Fibroblast of lung (primary cell): Measurements from ENCODE around the gene CPT1C. TPM values are rescaled to one million over a fixed set of nuclear protein-coding genes. Genes with fewer than 3 reads are reported as not detected.
A peak's percentile ranks its signal among the peaks of the same experiment; 100 is the strongest.

ENCODE experiments used
- DNase-seq, 2 donors: peaks; one replicate each; pipeline versions ENCODE4 v3.0.0 to v3.0.0-alpha.2; 2010; ENCODE audit warnings: low read depth in 2 of 2
- H2AFZ ChIP-seq: 2 replicates; pipeline ENCODE4 v1.5.1; 2012; ENCODE audit warnings: low read length, control low read depth, inconsistent platforms
- H3K27ac ChIP-seq: 2 replicates; pipeline ENCODE4 v1.5.1; 2011; ENCODE audit warnings: low read length, control low read depth; ENCODE audit not compliant: insufficient read depth
- H3K27me3 ChIP-seq: 2 replicates; pipeline ENCODE4 v1.5.1; 2011; ENCODE audit warnings: mild to moderate bottlenecking, low read length; ENCODE audit not compliant: control insufficient read depth, insufficient read depth
- H3K36me3 ChIP-seq: 2 replicates; pipeline ENCODE4 v1.5.1; 2011; ENCODE audit warnings: low read length; ENCODE audit not compliant: control insufficient read depth, insufficient read depth
- H3K4me1 ChIP-seq: 2 replicates; pipeline ENCODE4 v1.5.1; 2011; ENCODE audit warnings: low read length; ENCODE audit not compliant: control insufficient read depth, insufficient read depth; ENCODE audit errors: extremely low read depth
- H3K4me2 ChIP-seq: 2 replicates; pipeline ENCODE4 v1.5.1; 2011; ENCODE audit warnings: low read length, control low read depth; ENCODE audit not compliant: insufficient read depth; ENCODE audit errors: extremely low read depth
- H3K4me3 ChIP-seq, 4 experiments: fragments of 200-600 bp in 1 of 4; sonication (generic) in 1 of 4; replicated peaks in 1 of 4; 2 replicates each; pipeline ENCODE4 v1.5.1; 2011 to 2016; ENCODE audit warnings: low read length in 4 of 4, low read depth in 3 of 4, mild to moderate bottlenecking in 3 of 4, control low read depth in 2 of 4, inconsistent platforms in 1 of 4, mixed read lengths in 1 of 4; ENCODE audit not compliant: insufficient read depth in 1 of 4; ENCODE audit errors: control extremely low read depth in 1 of 4
- H3K79me2 ChIP-seq: 2 replicates; pipeline ENCODE4 v1.5.1; 2012; ENCODE audit warnings: mild to moderate bottlenecking, low read length, inconsistent platforms; ENCODE audit not compliant: control insufficient read depth, insufficient read depth
- H3K9ac ChIP-seq: 2 replicates; pipeline ENCODE4 v1.5.1; 2011; ENCODE audit warnings: mild to moderate bottlenecking, low read length, control low read depth; ENCODE audit not compliant: insufficient read depth
- H3K9me3 ChIP-seq: 2 replicates; pipeline ENCODE4 v1.5.1; 2012; ENCODE audit warnings: low read depth, low read length; ENCODE audit not compliant: control insufficient read depth, insufficient read depth
- H4K20me1 ChIP-seq: 2 replicates; pipeline ENCODE4 v1.5.1; 2011; ENCODE audit warnings: low read length; ENCODE audit not compliant: control insufficient read depth, insufficient read depth; ENCODE audit errors: extremely low read depth
- EZH2 ChIP-seq: IDR thresholded peaks from 2 replicates; pipeline ENCODE4 v1.5.1; 2012; ENCODE audit warnings: low read length, control low read depth, mild to moderate bottlenecking; ENCODE audit errors: missing control alignments
- polyA plus RNA-seq, 2 donors: library from polyadenylated mRNA; depleted of rRNA in 1 of 2; stranded (reverse) in 1 of 2; unstranded in 1 of 2; fragments of >200 nt; gene quantifications; 2 replicates each; pipeline ENCODE4 v1.2.1, GENCODE V29; 2011 to 2012; ENCODE audit warnings: missing spikeins in 1 of 2
- total RNA-seq: library from RNA; depleted of rRNA; stranded (reverse); fragments of >200 nt; gene quantifications from 2 replicates; pipeline ENCODE4 v1.2.1, GENCODE V29; 2014
- TF ChIP-seq, protein P1 (sequence below), 2 donors: IDR thresholded peaks in 1 of 2; conservative IDR thresholded peaks in 1 of 2; 1 replicate in 1 of 2; 2 replicates in 1 of 2; pipeline ENCODE4 v1.5.1; 2011 to 2012; ENCODE audit warnings: low read length in 2 of 2, control low read depth in 1 of 2, inconsistent platforms in 1 of 2, low read depth in 1 of 2, mild to moderate bottlenecking in 1 of 2

CPT1C gene
- total and polyA plus RNA-seq, 2 donors (not counting 1 experiment from before 2014, with no cell fraction given): 20.0 to 31.2 TPM

DNA sequence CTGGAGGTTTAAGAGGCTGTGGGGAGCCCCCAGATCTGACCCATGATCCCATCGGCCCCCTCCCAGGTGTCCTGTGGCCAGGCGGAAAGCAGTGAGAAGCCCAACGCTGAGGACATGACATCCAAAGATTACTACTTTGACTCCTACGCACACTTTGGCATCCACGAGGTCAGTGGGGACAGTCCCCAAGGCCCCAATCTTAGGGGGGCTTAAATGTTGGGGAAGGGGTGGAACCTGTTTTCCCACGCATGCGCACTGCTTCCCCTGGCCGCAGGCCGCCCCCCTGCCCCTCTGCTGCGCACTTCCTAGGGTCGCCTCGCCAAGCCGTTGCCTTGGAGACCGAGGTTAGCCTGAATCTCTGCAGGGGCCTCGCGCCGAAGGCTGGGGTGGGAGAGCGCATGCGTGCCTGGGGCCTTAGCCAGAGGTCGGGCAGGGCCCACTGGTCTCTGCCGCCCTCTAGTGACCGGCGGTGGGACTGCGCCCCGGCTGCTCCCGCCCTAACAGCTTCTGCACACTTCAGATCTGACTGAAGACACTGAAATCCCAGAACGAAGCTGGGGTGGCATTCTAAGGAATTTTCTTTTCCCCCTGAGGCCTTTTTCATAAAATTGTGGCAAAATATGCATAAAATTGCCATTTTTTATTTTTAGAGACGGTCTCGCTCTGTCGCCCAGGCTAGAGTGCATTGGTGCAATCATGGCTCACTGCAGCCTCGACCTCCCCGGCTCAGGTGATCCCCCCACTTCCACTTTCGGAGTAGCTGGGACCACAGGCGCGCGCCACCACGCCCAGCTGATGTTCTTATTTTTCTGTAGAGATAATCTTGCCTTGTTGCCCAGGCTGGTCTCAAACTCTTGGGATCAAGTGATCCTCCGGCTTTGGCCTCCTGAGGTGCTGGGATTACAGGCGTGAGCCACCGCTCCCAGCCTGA lies 10.2 kb upstream of the CPT1C start:
- TF ChIP-seq, protein P1, sequence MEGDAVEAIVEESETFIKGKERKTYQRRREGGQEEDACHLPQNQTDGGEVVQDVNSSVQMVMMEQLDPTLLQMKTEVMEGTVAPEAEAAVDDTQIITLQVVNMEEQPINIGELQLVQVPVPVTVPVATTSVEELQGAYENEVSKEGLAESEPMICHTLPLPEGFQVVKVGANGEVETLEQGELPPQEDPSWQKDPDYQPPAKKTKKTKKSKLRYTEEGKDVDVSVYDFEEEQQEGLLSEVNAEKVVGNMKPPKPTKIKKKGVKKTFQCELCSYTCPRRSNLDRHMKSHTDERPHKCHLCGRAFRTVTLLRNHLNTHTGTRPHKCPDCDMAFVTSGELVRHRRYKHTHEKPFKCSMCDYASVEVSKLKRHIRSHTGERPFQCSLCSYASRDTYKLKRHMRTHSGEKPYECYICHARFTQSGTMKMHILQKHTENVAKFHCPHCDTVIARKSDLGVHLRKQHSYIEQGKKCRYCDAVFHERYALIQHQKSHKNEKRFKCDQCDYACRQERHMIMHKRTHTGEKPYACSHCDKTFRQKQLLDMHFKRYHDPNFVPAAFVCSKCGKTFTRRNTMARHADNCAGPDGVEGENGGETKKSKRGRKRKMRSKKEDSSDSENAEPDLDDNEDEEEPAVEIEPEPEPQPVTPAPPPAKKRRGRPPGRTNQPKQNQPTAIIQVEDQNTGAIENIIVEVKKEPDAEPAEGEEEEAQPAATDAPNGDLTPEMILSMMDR (conservative IDR thresholded peaks at IDR 0.05 in 1 of 2, IDR thresholded peaks at IDR 0.05 in 1 of 2; ENCODE audit: low read depth in 1 of 2, low read length in 2 of 2): peak; percentile 90 to 98
- TF ChIP-seq EZH2: no peak
- peaks cover 19% of the 10 kb centered on the region for H3K36me3 ChIP-seq
- no peak overlapping the region for H2AFZ ChIP-seq
- H3K9me3 ChIP-seq: no peaks in the 10 kb centered on the region
- peak; percentile 61 to 83 for DNase-seq
- H3K27me3 ChIP-seq: no peaks in the 10 kb centered on the region
- no peaks in the 10 kb centered on the region for H4K20me1 ChIP-seq
- peak overlapping the region in 2 of 4 experiments; percentile 30 to 32 for H3K4me3 ChIP-seq
- peaks cover 4% of the 10 kb centered on the region for H3K4me1 ChIP-seq
- no peak overlapping the region for H3K9ac ChIP-seq
- H3K79me2 ChIP-seq: peaks cover 40% of the 10 kb centered on the region
- H3K27ac ChIP-seq: peak overlapping the region; percentile 52
- peak overlapping the region; percentile 62 for H3K4me2 ChIP-seq

DNA sequence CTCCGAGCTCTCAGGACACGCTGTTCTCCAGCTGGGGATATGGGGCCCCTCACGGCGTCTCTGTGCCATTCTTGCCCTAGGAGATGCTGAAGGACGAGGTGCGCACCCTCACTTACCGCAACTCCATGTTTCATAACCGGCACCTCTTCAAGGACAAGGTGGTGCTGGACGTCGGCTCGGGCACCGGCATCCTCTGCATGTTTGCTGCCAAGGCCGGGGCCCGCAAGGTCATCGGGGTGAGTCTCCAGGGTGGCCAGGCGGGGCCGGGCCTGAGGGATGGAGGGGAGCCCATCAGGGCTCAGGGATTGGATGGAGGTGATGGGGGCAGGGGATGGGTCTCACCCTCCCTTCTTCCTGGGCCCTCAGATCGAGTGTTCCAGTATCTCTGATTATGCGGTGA lies 9.1 kb upstream of the CPT1C start:
- no peak overlapping the region for H3K27ac ChIP-seq
- no peak overlapping the region for H3K9ac ChIP-seq
- H3K36me3 ChIP-seq: peaks cover 27% of the 10 kb centered on the region
- H2AFZ ChIP-seq: no peak overlapping the region
- no peak for DNase-seq
- no peak overlapping the region for H3K4me3 ChIP-seq
- H3K4me1 ChIP-seq: peaks cover 4% of the 10 kb centered on the region
- no peaks in the 10 kb centered on the region for H4K20me1 ChIP-seq
- no peaks in the 10 kb centered on the region for H3K27me3 ChIP-seq
- no peaks in the 10 kb centered on the region for H3K9me3 ChIP-seq
- TF ChIP-seq EZH2: no peak
- TF ChIP-seq, protein P1 (conservative IDR thresholded peaks at IDR 0.05 in 1 of 2, IDR thresholded peaks at IDR 0.05 in 1 of 2; ENCODE audit: low read depth in 1 of 2, low read length in 2 of 2): no peak
- H3K79me2 ChIP-seq: peaks cover 40% of the 10 kb centered on the region
- H3K4me2 ChIP-seq: no peak overlapping the region

DNA sequence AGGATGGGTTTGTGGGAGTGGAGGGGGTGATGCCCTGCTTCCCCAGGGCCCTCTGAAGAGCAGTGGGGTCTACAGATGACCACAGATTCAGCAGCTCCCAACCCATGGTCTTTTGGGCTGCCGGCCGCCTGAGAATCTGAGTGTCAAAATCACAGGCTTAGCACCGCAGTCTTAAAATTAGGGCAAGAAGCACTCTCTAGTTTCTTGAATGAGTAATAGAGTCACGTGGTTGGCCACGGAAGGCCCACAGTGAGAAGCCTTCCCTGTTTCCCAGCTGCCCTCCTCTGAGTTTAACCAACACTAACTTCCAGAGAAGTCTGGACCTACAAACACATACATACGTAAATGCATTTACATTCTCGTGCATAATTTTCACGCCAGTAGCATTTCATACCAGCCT lies 8.6 kb upstream of the CPT1C start:
- Histone ChIP-seq H3K27me3 (no peaks in the 10 kb centered on the region), H3K4me2 (no peak overlapping the region), H3K4me3 (no peak overlapping the region), H3K27ac (no peak overlapping the region), H3K4me1 (peaks cover 4% of the 10 kb centered on the region), H3K79me2 (peaks cover 38% of the 10 kb centered on the region), H3K36me3 (peaks cover 28% of the 10 kb centered on the region), H3K9ac (no peak overlapping the region), H3K9me3 (no peaks in the 10 kb centered on the region), H2AFZ (no peak overlapping the region), H4K20me1 (no peaks in the 10 kb centered on the region)
- no peak for DNase-seq
- no peak for TF ChIP-seq EZH2
- TF ChIP-seq, protein P1 (conservative IDR thresholded peaks at IDR 0.05 in 1 of 2, IDR thresholded peaks at IDR 0.05 in 1 of 2; ENCODE audit: low read depth in 1 of 2, low read length in 2 of 2): no peak
